Adipocyte (in vitro differentiated cells): ENCODE measurements around the gene WWC1.
"Not testable (repeated sequence)": the region's sequence is repeated elsewhere in the genome, so short reads cannot be mapped to it uniquely, and the experiment has no call there.

ENCODE experiments used
- DNase-seq: peaks from one replicate; pipeline ENCODE4 v3.0.0-alpha.2; 2015; ENCODE audit warnings: low read depth
- H3K27me3 ChIP-seq: replicated peaks from 2 replicates; pipeline ENCODE4 v1.7.0; 2013; ENCODE audit warnings: mild to moderate bottlenecking, low read length, moderate library complexity; ENCODE audit not compliant: control insufficient read depth, insufficient read depth
- H3K36me3 ChIP-seq: 2 replicates; pipeline ENCODE4 v1.7.0; 2013; ENCODE audit warnings: low read length, mild to moderate bottlenecking, moderate library complexity; ENCODE audit not compliant: control insufficient read depth, insufficient read depth, severe bottlenecking
- H3K4me1 ChIP-seq: 2 replicates; pipeline ENCODE4 v1.7.0; 2013; ENCODE audit warnings: mild to moderate bottlenecking, low read length, moderate library complexity; ENCODE audit not compliant: control insufficient read depth, insufficient read depth
- H3K4me3 ChIP-seq: 2 replicates; pipeline ENCODE4 v1.7.0; 2013; ENCODE audit warnings: mild to moderate bottlenecking, low read length, moderate library complexity
- H3K9ac ChIP-seq: 2 replicates; pipeline ENCODE4 v1.7.0; 2013; ENCODE audit warnings: mild to moderate bottlenecking, low read length, moderate library complexity
- H3K9me3 ChIP-seq: 2 replicates; pipeline ENCODE4 v1.7.0; 2013; ENCODE audit warnings: mild to moderate bottlenecking, low read length, moderate library complexity; ENCODE audit not compliant: control insufficient read depth

Gene WWC1

DNA sequence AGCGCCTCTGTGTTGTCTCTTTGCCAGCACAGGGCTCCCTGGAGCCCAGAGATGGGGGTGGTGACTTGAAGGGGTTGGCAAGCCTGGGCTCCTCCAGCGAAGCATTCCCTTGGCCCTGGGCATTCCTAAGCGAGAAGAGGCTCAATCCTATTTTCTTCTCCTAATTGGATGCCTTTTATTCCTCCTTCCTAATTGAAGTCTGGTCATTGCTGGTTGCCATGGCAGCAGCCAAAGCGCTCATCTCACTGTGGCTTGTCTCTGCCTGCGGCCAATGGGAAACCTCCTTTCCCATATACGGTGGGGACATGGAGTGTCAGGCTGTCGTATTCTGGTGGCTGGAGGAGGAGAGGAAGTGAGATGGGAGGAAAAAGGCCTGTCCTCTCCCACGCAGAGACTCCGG is 142.6 kb downstream of the WWC1 start:
- DNase-seq, result no peak
- Histone ChIP-seq H3K9me3 (no peaks in the 10 kb centered on the region), H3K36me3 (peaks cover 9% of the 10 kb centered on the region), H3K27me3 (no peaks in the 10 kb centered on the region), H3K4me3 (no peak overlapping the region), H3K4me1 (peaks cover 7% of the 10 kb centered on the region), H3K9ac (no peak overlapping the region)

DNA sequence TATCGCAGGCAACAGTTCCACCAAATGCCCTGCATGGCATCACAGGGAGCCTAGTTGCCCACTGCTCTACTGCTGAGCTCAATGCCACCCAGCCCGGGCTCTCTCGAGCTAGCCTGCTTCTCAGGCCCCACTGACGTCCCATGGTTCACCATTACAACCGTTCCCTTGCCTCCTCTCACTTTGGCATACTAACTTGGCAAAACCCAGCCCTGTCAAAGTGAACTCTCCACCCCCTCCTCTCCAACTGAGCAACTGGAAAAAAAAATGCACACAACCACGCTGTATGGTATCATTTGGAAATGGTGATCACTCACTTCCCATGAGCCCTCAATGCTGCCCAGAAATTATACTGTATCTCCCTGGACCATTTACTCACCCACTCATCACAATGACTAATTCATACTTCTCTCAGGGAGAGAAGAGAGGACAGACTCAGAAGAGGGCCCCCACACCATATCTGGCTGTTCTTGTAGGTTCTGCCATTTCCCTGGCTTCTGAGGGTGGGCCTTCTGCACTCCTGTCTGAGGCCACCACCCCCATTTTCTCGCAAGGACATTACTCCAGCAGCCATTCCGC is 143.4 kb downstream of the WWC1 start:
- H3K27me3 ChIP-seq, result no peaks in the 10 kb centered on the region
- peak; percentile 15 for DNase-seq
- no peak overlapping the region for H3K9ac ChIP-seq
- H3K9me3 ChIP-seq, result no peaks in the 10 kb centered on the region
- H3K36me3 ChIP-seq, result peaks cover 9% of the 10 kb centered on the region
- H3K4me1 ChIP-seq, result peaks cover 7% of the 10 kb centered on the region
- no peak overlapping the region for H3K4me3 ChIP-seq

DNA sequence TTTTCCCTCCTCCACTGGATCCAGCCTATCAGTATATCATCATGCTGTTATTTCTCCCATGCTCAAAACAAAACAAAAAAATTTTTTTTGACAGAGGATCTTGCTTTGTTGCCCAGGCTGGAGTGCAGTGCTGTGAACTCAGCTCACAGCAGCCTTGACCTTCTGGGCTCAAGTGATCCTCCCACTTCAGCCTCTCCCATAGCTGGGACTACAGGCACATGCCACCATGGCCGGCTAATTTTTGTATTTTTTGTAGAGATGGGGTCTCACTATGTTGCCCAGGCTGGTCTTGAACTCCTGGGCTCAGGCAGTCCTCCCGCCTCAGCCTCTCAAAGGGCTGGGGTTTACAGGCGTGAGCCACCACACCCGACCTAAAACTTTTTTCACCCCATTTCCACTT is 143.9 kb downstream of the WWC1 start:
- H3K9ac ChIP-seq, H3K9me3 ChIP-seq, H3K36me3 ChIP-seq, H3K4me1 ChIP-seq, H3K27me3 ChIP-seq, H3K4me3 ChIP-seq, DNase-seq: not testable (repeated sequence)

DNA sequence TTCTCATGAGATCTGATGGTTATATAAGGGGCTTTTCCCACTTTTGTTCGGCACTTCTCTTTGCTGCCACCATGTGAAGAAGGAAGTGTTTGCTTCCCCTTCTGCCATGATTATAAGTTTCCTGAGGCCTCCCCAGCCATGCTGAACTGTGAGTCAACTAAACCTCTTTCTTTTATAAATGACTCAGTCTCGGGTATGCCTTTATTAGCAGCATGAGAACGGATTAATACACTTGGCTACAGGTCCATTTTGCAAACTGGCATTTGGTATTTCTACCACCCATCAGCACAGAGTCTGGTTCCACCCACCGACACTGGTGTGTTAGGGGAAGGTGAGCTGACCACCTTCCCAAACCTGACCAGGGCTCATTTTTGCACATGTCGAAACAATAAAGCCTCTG is 146.9 kb downstream of the WWC1 start:
- no peak overlapping the region for H3K4me3 ChIP-seq
- H3K36me3 ChIP-seq, result peaks cover 3% of the 10 kb centered on the region
- DNase-seq, result no peak
- no peaks in the 10 kb centered on the region for H3K27me3 ChIP-seq
- H3K9me3 ChIP-seq, result no peaks in the 10 kb centered on the region
- H3K9ac ChIP-seq, result no peak overlapping the region
- peaks cover 7% of the 10 kb centered on the region for H3K4me1 ChIP-seq

DNA sequence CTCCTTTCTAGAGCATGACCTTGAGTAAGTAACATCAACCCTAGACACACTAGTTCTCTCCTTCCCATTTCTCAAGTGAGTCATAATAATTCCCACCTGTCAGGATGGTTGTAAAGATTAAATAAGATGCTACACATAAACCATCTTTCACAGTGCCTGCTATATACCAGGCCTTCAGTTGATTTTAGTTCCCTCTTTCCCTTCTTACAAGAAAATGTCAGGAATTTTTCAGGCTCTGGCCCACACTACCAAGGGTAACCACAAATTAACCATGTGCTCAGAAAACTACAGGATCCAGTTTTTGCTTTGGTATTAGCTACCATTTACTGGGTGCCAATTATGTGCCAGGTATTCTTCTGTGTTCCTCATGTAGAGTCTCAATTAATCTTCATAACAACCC is 152.1 kb downstream of the WWC1 start:
- DNase-seq, result no peak
- no peaks in the 10 kb centered on the region for H3K9me3 ChIP-seq
- H3K36me3 ChIP-seq, result peaks cover 5% of the 10 kb centered on the region
- H3K4me3 ChIP-seq, result no peak overlapping the region
- no peak overlapping the region for H3K9ac ChIP-seq
- H3K4me1 ChIP-seq, result no peaks in the 10 kb centered on the region
- H3K27me3 ChIP-seq, result no peaks in the 10 kb centered on the region

DNA sequence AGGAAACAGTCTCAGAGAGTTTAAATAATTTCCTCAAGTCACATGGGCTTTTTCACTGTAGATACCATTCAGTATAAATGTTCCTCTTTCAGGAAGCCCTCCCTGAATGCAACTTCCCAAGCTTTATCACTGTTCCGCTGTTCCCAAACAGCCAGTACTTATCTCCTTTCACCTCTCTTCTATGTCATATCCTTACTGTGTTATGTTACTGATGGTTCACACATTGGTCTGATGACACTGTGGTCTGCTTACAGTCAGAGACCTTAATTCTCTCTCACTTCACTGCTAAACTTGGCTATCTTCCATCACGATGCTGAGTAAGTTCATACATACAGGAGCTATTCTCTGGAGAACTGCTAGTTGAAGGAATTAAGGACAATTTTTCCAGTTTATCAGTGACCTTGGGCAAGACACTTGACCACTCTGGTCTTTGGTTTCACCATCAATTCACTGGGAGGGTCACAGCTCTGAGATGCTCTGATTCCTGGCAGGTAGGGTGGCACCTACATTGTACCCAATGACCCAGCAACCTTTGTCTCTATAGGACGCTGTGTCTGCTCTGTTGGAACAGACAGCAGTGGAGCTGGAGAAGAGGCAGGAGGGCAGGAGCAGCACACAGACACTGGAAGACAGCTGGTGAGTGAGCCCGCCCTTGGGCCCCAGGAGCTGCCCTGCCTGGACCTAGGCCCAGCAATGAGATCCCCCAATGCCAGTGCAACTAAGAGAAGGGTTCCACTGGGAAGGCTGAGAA is 152.7 kb downstream of the WWC1 start:
- Histone ChIP-seq H3K9ac (no peak overlapping the region), H3K9me3 (no peaks in the 10 kb centered on the region), H3K4me1 (no peaks in the 10 kb centered on the region), H3K36me3 (peaks cover 5% of the 10 kb centered on the region), H3K4me3 (no peak overlapping the region), H3K27me3 (no peaks in the 10 kb centered on the region)
- no peak for DNase-seq

DNA sequence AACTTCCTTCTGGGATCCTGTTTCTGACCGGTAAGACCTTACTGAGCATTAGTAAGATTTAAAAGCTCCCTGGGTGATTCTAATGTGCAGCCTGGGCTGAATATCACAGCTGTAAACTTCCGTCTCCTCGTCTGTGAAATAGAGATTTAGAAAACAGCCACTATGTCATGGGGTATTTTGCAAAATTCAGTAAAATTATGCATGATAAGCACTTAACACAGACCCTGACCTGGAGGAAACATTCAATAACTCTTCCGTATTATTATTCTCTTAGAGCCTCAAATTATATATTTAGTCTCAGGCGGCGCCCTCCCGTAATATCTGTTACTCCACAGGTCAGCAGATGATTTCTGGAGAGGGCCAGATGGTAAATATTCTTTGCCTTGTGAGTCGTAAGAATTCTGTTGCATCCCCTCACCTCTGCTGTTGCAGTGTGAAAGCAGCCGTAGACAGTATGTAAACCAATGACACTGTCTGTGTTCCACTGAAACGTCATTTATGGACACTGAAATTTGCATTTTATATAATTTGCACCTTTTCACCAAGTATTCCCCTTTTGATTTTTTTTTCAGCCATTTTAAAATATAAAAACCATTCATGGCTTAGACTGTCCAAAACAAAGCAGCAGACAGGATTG is 155.7 kb downstream of the WWC1 start:
- Histone ChIP-seq H3K4me3 (no peak overlapping the region), H3K9me3 (no peaks in the 10 kb centered on the region), H3K4me1 (peaks cover 12% of the 10 kb centered on the region), H3K9ac (no peak overlapping the region), H3K36me3 (peaks cover 5% of the 10 kb centered on the region), H3K27me3 (no peaks in the 10 kb centered on the region)
- DNase-seq, result no peak

DNA sequence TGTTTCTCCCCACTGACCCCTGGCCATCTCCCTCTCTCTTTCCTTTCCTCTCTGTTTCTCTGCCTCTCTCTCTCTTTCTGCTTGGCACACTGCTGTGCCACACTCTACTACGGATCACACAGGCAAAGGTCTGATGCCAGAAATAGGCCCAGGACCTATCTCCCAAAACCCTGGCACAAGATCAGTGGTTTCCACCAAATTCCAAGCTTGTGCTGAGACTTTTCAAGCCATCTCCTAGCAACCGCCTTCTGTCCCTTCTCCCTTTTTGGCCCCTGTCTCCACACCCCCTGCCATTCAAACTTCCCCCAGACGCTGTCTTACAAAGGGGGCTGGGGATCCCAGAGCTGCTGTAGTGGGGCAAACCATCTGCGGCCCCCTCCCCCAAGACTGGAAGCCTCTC is 156.4 kb downstream of the WWC1 start:
- no peak for DNase-seq
- peaks cover 12% of the 10 kb centered on the region for H3K4me1 ChIP-seq
- H3K9me3 ChIP-seq, result no peaks in the 10 kb centered on the region
- peaks cover 5% of the 10 kb centered on the region for H3K36me3 ChIP-seq
- H3K4me3 ChIP-seq, result no peak overlapping the region
- H3K9ac ChIP-seq, result no peak overlapping the region
- H3K27me3 ChIP-seq, result no peaks in the 10 kb centered on the region

DNA sequence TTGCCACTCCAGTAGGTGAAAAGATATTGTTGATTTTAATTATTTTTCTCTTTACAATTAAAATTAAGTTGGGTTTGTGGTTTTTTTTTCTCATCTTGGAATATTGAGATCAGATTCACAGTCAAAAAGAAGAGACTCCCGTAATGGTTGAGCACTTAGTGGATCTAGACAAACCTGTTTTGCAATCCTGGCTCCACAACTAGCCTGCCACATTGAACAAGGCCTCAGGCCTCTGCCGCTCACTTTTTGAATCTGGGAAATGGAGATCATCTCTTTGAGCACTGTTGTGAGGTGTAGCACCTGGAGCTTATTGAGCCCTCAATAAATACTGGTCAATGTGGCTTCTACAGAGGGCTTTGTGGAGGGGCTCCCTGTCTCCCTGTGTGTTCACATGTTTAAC is 157.7 kb downstream of the WWC1 start:
- Histone ChIP-seq H3K4me3 (no peak overlapping the region), H3K9me3 (no peaks in the 10 kb centered on the region), H3K4me1 (peaks cover 12% of the 10 kb centered on the region), H3K9ac (no peak overlapping the region), H3K27me3 (no peaks in the 10 kb centered on the region), H3K36me3 (no peaks in the 10 kb centered on the region)
- no peak for DNase-seq

DNA sequence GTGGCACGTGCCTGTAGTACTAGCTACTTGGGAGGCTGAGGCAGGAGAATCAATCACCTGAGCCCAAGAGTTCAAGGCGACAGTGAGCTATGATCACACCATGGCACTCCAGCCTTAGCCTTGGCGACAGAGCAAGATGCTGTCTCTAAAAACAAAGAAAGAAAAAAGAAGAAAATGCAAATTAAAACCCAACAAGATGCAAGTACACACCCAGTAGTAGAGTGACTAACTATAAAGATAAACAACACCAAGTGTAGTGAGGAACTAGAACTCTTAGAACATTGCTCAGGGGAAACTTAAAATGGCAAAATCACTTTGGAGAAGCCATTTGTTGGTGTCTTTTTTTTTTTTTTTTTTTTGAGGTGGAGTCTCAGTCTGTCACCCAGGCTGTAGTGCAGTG is 160.1 kb downstream of the WWC1 start:
- Histone ChIP-seq H3K9me3 (no peaks in the 10 kb centered on the region), H3K4me3 (no peak overlapping the region), H3K9ac (no peak overlapping the region), H3K4me1 (peaks cover 12% of the 10 kb centered on the region), H3K27me3 (no peaks in the 10 kb centered on the region), H3K36me3 (no peaks in the 10 kb centered on the region)
- no peak for DNase-seq

DNA sequence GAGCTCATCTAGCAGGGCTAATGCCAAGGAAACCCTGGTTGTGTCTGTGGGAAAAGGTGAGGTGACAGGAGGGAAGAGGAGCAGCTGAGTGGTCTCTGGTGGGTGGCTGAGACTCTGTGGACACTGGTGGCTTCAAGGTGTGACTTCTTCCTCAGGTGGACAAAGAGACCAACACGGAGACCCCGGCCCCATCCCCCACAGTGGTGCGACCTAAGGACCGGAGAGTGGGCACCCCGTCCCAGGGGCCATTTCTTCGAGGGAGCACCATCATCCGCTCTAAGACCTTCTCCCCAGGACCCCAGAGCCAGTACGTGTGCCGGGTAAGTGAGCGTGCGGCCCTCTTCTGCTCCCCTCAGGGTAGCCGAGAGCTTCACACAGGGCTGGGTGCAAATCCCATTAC is 163.8 kb downstream of the WWC1 start:
- Histone ChIP-seq H3K4me1 (peaks cover 1% of the 10 kb centered on the region), H3K9me3 (peaks cover 6% of the 10 kb centered on the region), H3K9ac (no peak overlapping the region), H3K36me3 (peaks cover 13% of the 10 kb centered on the region), H3K4me3 (no peak overlapping the region), H3K27me3 (no peaks in the 10 kb centered on the region)
- no peak for DNase-seq
